ENCODE measurements around the gene COLEC11. TPM values are rescaled to one million over a fixed set of nuclear protein-coding genes. Genes with fewer than 3 reads are reported as not detected.
"Not testable (repeated sequence)": the region's sequence is repeated elsewhere in the genome, so short reads cannot be mapped to it uniquely, and the experiment has no call there.

COLEC11 gene
- total RNA-seq, 2 experiments from 2014 or later = 0.31 TPM; not detected in 1

DNA sequence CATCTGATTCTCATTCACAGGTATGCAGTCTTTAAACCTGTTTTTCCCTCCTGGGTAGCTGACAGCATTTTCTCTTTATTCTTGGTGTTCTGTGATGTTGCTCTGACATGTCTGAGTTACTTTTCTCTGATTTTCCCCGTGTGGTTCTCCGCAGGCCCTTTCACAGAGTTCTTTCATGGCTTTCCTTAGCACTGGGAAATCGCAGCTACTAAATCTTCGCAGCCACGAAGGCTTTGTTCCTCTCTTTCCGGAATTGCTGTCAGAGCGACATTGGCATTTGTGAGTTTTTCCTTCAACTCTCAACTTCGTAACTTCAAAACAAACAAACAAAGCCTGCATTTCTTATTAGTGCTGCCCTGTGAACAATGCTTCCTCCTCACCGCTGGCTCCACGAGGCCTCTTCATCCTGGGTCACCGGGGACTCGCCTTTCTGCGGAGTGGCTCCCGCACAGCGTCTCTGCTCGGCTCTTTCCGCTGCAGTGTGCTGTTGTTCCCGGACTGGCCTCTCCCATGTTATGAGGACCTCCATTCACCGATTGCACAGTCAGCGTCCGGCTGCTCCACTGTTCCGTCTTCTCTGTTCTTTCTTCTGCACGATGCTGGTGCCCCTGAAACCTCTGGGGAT is 16.1 kb downstream of the COLEC11 start:
- intact Hi-C loops (cut with micrococcal nuclease) = no loop called here
- H3K36me3 Mint-ChIP-seq = no peaks in the 10 kb centered on the region
- H3K4me3 Mint-ChIP-seq = no peak overlapping the region
- POLR2A ChIA-PET = no interaction called here
- no peak for DNase-seq
- H3K27ac Mint-ChIP-seq = no peak overlapping the region
- CTCF ChIA-PET = interaction anchor here (0.8 kb wide), 1 partner anchor 41 kb away, joined by 3 read pairs; no protein-coding TSS in a partner anchor
- peaks cover 8% of the 10 kb centered on the region for H3K9me3 Mint-ChIP-seq
- H3K27me3 Mint-ChIP-seq = peaks cover 3% of the 10 kb centered on the region
- peaks cover 4% of the 10 kb centered on the region for H3K4me1 Mint-ChIP-seq (ENCODE audit: low read depth)

DNA sequence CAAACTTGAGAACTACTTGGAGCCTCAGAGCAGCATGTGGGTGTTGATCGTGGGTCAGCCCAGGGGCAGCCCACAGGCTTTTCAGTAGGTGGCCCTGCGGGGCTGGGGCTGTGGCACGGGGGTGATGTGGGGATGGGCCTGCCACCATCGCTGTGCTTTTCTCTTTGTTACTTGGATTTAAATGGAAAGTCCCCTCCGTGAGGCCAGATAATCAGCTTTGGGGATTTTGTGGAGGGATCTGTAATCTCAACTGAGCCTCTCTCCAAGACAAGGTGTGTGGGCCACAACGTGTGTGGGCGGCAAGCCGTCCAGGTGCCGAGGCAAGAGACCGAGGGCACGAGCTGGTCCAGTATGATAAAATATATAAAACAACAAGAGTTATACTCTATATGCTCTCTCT is 16.7 kb downstream of the COLEC11 start:
- H3K4me1 Mint-ChIP-seq (ENCODE audit: low read depth) = peaks cover 4% of the 10 kb centered on the region
- intact Hi-C loops (cut with micrococcal nuclease) = no loop called here
- no peak for DNase-seq
- H3K4me3 Mint-ChIP-seq = no peak overlapping the region
- no peaks in the 10 kb centered on the region for H3K36me3 Mint-ChIP-seq
- POLR2A ChIA-PET = no interaction called here
- H3K9me3 Mint-ChIP-seq = peaks cover 11% of the 10 kb centered on the region
- no peak overlapping the region for H3K27ac Mint-ChIP-seq
- CTCF ChIA-PET = no interaction called here
- peaks cover 3% of the 10 kb centered on the region for H3K27me3 Mint-ChIP-seq

DNA sequence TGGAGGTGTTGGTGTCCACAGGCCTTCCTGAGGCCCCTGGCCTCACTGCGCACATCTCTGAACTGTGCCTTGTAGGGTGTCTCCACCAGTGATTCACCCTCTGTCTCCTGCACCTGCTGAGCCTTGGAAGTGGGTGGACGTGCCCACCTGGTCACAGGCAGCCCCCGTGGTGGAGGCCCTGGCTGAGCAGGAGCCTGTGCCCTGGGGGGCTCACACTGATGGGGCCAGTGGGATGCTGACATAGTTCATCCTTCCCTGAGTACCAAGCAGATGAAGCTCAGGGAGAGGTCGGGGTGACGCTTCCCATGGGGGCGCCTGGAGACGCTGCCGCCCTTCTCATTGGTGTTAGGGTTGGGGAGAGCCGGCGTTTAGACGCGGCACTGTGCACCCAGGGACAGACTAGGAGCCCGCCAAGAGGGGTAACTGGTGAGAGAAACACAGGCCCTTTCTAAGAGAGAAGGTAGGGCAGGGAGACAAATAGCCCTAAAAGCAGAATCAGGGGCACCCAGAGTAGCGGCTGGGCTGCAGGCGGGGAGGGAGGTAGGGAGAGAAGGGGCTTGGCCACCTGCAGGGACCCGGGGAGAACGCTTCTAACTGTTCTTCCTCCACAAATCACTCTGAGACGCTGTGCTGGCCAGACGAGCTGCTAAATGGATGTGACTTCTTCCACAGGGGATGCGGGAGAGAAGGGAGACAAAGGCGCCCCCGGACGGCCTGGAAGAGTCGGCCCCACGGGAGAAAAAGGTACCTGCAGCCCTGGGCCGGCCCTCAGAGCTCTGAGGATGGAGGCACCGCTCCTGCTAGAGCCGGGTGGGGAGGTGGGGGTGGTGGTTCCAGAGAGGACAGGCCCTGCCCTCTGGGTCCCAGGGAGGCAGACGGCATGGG is 18.0 kb downstream of the COLEC11 start:
- Mint-ChIP-seq H3K36me3 (no peaks in the 10 kb centered on the region), H3K27me3 (peaks cover 3% of the 10 kb centered on the region), H3K9me3 (peaks cover 14% of the 10 kb centered on the region), H3K4me3 (no peak overlapping the region), H3K27ac (no peak overlapping the region), H3K4me1 (ENCODE audit: low read depth) (peaks cover 4% of the 10 kb centered on the region)
- POLR2A ChIA-PET = no interaction called here
- intact Hi-C loops (cut with micrococcal nuclease) = no loop called here
- CTCF ChIA-PET = no interaction called here
- no peak for DNase-seq

DNA sequence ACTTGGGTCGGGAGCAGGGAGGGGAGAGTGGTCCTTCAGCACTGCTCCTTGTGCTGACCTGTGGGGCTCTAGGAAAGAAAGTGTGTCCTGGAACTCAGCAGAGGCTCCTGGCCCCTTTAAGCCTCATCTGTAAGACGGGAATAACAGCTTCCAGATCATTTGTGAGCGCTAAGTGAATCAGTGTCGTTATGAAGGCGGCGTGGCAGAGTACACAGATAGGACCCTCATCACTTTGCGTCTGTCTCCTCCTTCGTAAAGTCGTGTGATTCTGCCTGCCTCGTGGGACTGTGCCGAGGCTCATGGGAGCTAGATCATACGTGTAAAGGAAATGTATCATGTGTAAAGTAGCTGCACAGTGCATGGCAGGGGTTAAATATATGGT is 18.6 kb downstream of the COLEC11 start:
- Mint-ChIP-seq H3K27me3 (peaks cover 3% of the 10 kb centered on the region), H3K27ac (no peak overlapping the region), H3K4me1 (ENCODE audit: low read depth) (peaks cover 4% of the 10 kb centered on the region), H3K4me3 (no peak overlapping the region), H3K36me3 (no peaks in the 10 kb centered on the region), H3K9me3 (peaks cover 14% of the 10 kb centered on the region)
- ChIA-PET CTCF (no interaction called here), POLR2A (no interaction called here)
- intact Hi-C loops (cut with micrococcal nuclease) = no loop called here
- no peak for DNase-seq

DNA sequence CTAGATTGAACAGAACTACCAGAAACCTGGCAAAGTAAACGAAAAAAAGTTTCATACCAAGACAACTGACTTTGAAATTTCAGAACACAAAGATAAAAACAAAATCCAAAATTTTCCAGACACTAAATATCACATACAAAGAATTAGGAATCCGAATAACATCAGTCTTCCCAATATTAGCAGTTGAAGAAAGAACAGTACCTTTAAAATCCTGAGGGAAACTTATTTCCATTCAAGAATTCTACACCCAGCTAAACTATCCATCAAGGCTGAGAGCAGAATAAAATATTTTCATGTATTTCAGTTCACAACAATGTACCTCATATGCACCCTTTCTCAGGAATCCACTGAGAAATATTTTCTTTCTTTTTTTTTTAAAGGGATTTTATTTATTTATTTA is 19.8 kb downstream of the COLEC11 start:
- CTCF ChIA-PET = interaction anchor here (0.7 kb wide), 1 partner anchor 123 kb away, joined by 3 read pairs; no protein-coding TSS in a partner anchor
- H3K4me1 Mint-ChIP-seq (ENCODE audit: low read depth); H3K4me3 Mint-ChIP-seq; intact Hi-C loops (cut with micrococcal nuclease); H3K27ac Mint-ChIP-seq; DNase-seq; POLR2A ChIA-PET; H3K36me3 Mint-ChIP-seq; H3K27me3 Mint-ChIP-seq: not testable (repeated sequence)
- peaks cover 14% of the 10 kb centered on the region for H3K9me3 Mint-ChIP-seq

DNA sequence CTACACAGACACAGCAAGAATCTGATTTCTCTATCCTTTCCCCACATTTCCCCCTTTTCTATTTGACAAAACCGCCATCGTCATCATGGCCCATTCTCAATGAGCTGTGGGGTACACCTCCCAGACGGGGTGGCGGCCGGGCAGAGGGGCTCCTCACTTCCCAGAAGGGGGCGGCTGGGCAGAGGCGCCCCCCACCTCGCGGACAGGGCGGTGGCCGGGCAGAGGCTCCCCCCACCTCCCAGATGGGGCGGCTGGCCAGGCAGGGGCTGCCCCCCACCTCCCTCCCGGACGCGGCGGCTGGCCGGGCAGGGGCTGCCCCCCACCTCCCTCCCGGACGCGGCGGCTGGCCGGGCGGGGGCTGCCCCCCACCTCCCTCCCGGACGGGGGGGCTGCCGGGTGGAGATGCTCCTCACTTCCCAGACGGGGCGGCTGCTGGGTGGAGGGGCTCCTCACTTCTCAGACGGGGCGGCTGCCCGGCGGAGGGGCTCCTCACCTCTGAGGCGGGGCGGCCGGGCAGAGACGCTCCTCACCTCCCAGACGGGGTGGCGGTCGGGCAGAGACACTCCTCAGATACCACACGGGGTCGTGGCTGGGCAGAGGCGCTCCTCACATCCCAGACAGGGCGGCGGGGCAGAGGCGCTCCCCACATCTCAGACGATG is 20.8 kb downstream of the COLEC11 start:
- DNase-seq; H3K27ac Mint-ChIP-seq; H3K36me3 Mint-ChIP-seq; POLR2A ChIA-PET; H3K27me3 Mint-ChIP-seq; H3K4me3 Mint-ChIP-seq; CTCF ChIA-PET; H3K4me1 Mint-ChIP-seq (ENCODE audit: low read depth); intact Hi-C loops (cut with micrococcal nuclease): not testable (repeated sequence)
- peaks cover 14% of the 10 kb centered on the region for H3K9me3 Mint-ChIP-seq

DNA sequence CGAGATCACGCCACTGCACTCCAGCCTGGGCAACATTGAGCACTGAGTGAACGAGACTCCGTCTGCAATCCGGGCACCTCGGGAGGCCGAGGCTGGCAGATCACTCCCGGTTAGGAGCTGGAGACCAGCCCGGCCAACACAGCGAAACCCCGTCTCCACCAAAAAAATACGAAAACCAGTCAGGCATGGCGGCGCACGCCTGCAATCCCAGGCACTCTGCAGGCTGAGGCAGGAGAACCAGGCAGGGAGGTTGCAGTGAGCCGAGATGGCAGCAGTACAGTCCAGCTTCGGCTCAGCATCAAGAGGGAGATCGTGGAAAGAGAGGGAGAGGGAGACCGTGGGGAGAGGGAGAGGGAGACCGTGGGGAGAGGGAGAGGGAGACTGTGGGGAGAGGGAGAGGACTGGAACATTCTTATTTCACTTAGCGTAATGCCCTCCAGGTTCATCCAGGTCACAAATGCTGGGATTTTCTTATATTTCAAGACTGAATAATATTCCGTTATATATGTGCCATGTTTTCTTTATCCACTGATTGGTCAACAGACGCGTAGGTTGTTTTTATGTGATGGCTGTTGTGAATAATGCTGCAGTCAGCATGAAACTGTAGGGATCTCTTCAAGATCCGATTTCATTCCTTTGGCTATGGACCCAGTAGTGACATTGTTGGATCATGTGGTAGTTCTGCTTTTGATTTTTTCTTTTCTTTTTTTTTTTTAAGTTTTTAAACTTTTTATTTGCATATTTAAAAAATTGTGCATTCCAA is 21.7 kb downstream of the COLEC11 start:
- H3K4me1 Mint-ChIP-seq (ENCODE audit: low read depth); intact Hi-C loops (cut with micrococcal nuclease); H3K27me3 Mint-ChIP-seq; H3K36me3 Mint-ChIP-seq; H3K27ac Mint-ChIP-seq; POLR2A ChIA-PET; DNase-seq; H3K4me3 Mint-ChIP-seq: not testable (repeated sequence)
- CTCF ChIA-PET = interaction anchor here (0.6 kb wide), 1 partner anchor 35 kb away, joined by 3 read pairs; no protein-coding TSS in a partner anchor
- H3K9me3 Mint-ChIP-seq = peaks cover 14% of the 10 kb centered on the region

DNA sequence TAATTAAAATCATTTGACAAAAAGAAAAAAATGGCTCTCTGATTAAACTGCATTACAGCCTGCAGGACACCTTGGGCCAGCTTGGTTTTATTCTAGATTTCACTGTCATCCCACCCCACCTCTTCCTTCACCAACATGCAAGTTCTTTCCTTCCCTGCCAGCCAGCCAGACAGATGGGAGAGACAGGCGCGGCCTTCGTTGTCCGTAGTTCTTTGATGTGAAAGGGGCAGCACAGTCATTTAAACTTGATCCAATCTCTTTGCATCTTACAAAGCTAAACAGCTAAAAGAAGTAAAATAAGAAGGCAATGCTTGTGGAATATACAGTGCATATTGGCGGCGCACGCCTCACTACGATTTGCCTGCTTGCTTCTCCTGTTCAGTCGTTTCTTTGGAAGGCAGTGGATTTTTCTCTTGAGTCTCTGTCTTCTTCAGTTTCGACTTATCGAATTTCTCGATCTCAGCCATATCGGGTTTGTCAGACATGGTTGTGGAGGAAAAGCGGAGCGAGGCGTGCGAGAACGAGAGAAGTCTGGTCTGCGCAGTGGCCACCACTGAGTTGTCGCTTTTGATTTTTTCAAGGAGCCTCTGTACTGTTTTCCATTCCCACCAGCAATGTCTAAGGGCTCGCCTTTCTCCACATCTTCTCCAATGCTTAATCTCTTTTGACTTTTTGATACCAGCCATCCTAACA is 22.4 kb downstream of the COLEC11 start:
- intact Hi-C loops (cut with micrococcal nuclease) = no loop called here
- no peak for DNase-seq
- no peak overlapping the region for H3K4me3 Mint-ChIP-seq
- no peaks in the 10 kb centered on the region for H3K36me3 Mint-ChIP-seq
- ChIA-PET POLR2A (no interaction called here), CTCF (interaction anchor here (0.6 kb wide), 1 partner anchor 34 kb away, joined by 3 read pairs; no protein-coding TSS in a partner anchor)
- H3K4me1 Mint-ChIP-seq (ENCODE audit: low read depth) = no peaks in the 10 kb centered on the region
- H3K27me3 Mint-ChIP-seq = no peaks in the 10 kb centered on the region
- no peak overlapping the region for H3K27ac Mint-ChIP-seq
- H3K9me3 Mint-ChIP-seq = peaks cover 14% of the 10 kb centered on the region

DNA sequence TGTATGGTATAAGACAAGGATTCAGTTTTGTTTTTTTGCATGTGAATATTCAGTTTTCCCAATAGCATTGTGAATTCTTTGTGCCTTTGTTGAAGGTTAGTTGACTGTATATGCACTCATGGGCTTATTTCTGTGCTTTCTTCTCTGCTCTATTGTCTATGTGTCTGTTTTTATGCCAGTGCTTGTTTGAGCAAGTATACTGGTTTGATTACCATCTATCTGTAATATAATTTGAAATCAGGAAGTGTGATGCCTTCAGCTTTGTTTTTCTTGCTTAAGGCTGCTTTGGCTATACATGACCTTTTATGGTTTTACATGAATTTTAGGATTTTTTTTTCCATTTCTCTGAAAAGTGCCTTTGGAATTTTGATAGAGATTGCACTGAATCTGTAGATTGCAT is 23.5 kb downstream of the COLEC11 start:
- no peaks in the 10 kb centered on the region for H3K27me3 Mint-ChIP-seq
- intact Hi-C loops (cut with micrococcal nuclease) = no loop called here
- H3K36me3 Mint-ChIP-seq = no peaks in the 10 kb centered on the region
- POLR2A ChIA-PET = no interaction called here
- no peak overlapping the region for H3K27ac Mint-ChIP-seq
- H3K9me3 Mint-ChIP-seq = peaks cover 14% of the 10 kb centered on the region
- H3K4me1 Mint-ChIP-seq (ENCODE audit: low read depth) = no peaks in the 10 kb centered on the region
- CTCF ChIA-PET = interaction anchor here (0.6 kb wide), 1 partner anchor 44 kb away, joined by 3 read pairs; no protein-coding TSS in a partner anchor
- no peak for DNase-seq
- no peak overlapping the region for H3K4me3 Mint-ChIP-seq

GRCh38 chr2:3619033-3619432 is 24.1 kb downstream of the COLEC11 start:
- H3K27ac Mint-ChIP-seq = no peak overlapping the region
- intact Hi-C loops (cut with micrococcal nuclease) = no loop called here

DNA sequence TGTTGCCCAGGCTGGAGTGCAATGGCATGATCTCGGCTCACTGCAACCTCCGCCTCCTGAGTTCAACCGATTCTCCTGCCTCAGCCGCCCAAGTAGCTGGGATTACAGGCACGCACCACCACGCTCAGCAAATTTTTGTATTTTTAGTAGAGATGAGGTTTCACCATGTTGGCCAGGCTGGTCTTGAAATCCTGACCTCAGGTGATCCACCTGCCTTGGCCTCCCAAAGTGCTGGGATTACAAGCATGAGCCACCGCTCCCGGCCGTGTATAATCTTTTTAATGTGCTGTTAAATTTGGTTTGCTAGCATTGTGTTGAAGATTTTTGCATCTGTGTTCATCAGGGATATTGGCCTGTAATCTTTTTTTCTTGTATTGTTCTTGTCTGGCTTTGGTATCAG is 24.7 kb downstream of the COLEC11 start:
- CTCF ChIA-PET; intact Hi-C loops (cut with micrococcal nuclease); H3K4me1 Mint-ChIP-seq (ENCODE audit: low read depth): not testable (repeated sequence)

More at GRCh38 chr2:3619033-3619432, 24.1 kb downstream of the COLEC11 start:
- no peaks in the 10 kb centered on the region for H3K36me3 Mint-ChIP-seq
- H3K4me3 Mint-ChIP-seq = no peak overlapping the region
- CTCF ChIA-PET = no interaction called here
- peaks cover 11% of the 10 kb centered on the region for H3K9me3 Mint-ChIP-seq
- POLR2A ChIA-PET = no interaction called here
- DNase-seq = no peak
- H3K4me1 Mint-ChIP-seq (ENCODE audit: low read depth) = no peaks in the 10 kb centered on the region
- no peaks in the 10 kb centered on the region for H3K27me3 Mint-ChIP-seq

More for the DNA sequence above, 24.7 kb downstream of the COLEC11 start:
- POLR2A ChIA-PET, DNase-seq, H3K4me3 Mint-ChIP-seq, H3K27me3 Mint-ChIP-seq, H3K27ac Mint-ChIP-seq, H3K36me3 Mint-ChIP-seq: not testable (repeated sequence)
- H3K9me3 Mint-ChIP-seq = peaks cover 11% of the 10 kb centered on the region

Measured in activated CD4-positive, alpha-beta memory T cell treated with anti-CD3 and anti-CD28 coated beads for 36 hours (primary cell).